Measurements from ENCODE around the gene ZSCAN5A. TPM values are rescaled to one million over a fixed set of nuclear protein-coding genes. Genes with fewer than 3 reads are reported as not detected.
A peak's percentile ranks its signal among the peaks of the same experiment; 100 is the strongest.

The ZSCAN5A gene
- total and polyA plus RNA-seq, 2 of the 13 experiments (the other 11 are each of a cell fraction or from before 2014, with no cell fraction given) = 9.5 to 17.8 TPM

- TF ChIP-seq ZBED4 (CRISPR knock-in tag; IDR thresholded peaks at IDR 0.05; ENCODE audit: borderline replicate concordance) (peak; percentile 45; the same call in 1 of the 2 replicates), TFE3 (CRISPR knock-in tag; IDR thresholded peaks at IDR 0.05) (0 out of 2 replicates have a peak, but pooled peaks have one; percentile 1), RBM22 (optimal IDR thresholded peaks at IDR 0.05; ENCODE audit: low read length) (no peak), CENPT (CRISPR knock-in tag; IDR thresholded peaks at IDR 0.05; ENCODE audit: low read depth) (no peak), ZBTB2 (CRISPR knock-in tag; IDR thresholded peaks at IDR 0.05; ENCODE audit: low read depth) (no peak), SCMH1 (CRISPR knock-in tag; IDR thresholded peaks at IDR 0.05; ENCODE audit: borderline replicate concordance) (no peak), HMG20A (CRISPR knock-in tag; IDR thresholded peaks at IDR 0.05; ENCODE audit: borderline replicate concordance) (no peak), ZNF142 (CRISPR knock-in tag; IDR thresholded peaks at IDR 0.05) (no peak), ARNT (IDR thresholded peaks at IDR 0.05) (no peak), ZSCAN9 (CRISPR knock-in tag; IDR thresholded peaks at IDR 0.05; ENCODE audit: borderline replicate concordance) (no peak), ELF1 (CRISPR knock-in tag; IDR thresholded peaks at IDR 0.05) (peak; percentile 81), ATAD3A (CRISPR knock-in tag; IDR thresholded peaks at IDR 0.05) (no peak), ZZZ3 (CRISPR knock-in tag; IDR thresholded peaks at IDR 0.05; ENCODE audit: borderline replicate concordance) (no peak), TEAD3 (CRISPR knock-in tag; optimal IDR thresholded peaks at IDR 0.05; ENCODE audit: borderline replicate concordance) (peak; percentile 1), SMC3 (IDR thresholded peaks at IDR 0.05; ENCODE audit: low read length) (no peak), ZNF431 (CRISPR knock-in tag; IDR thresholded peaks at IDR 0.05; ENCODE audit: borderline replicate concordance, low read depth) (no peak)
Measured at GRCh38 chr19:56314381-56315076, at the start of gene ZSCAN5A (continued).

Measured in HepG2 (cell line).